Activated CD4-positive, alpha-beta T cell treated with anti-CD3 and anti-CD28 coated beads, Interleukin-2, amount 50 U/mL, for 48 hours (primary cell): Measurements from ENCODE around the gene ADAM11.
A peak's percentile ranks its signal among the peaks of the same experiment; 100 is the strongest.

ENCODE experiments used
- DNase-seq, 2 experiments: peaks; one replicate each; pipeline ENCODE4 v3.0.0-alpha.2; 2020

The ADAM11 gene

GRCh38 chr17:44776628-44777393 lies 18.0 kb downstream of the ADAM11 start:
- DNase-seq = no peak

GRCh38 chr17:44777394-44778348 lies 18.9 kb downstream of the ADAM11 start:
- DNase-seq = no peak

GRCh38 chr17:44778656-44779210 lies 19.9 kb downstream of the ADAM11 start:
- no peak for DNase-seq

GRCh38 chr17:44779211-44780025 lies 20.6 kb downstream of the ADAM11 start:
- DNase-seq = peak; percentile 87 to 91

GRCh38 chr17:44780161-44780560 lies 21.4 kb downstream of the ADAM11 start:
- DNase-seq = no peak

- no peak for DNase-seq
These were observed 22.2 kb downstream of the ADAM11 start for GRCh38 chr17:44780845-44781480.

GRCh38 chr17:44781551-44782325 lies 22.9 kb downstream of the ADAM11 start:
- DNase-seq = no peak

GRCh38 chr17:44782326-44782850 lies 23.6 kb downstream of the ADAM11 start:
- no peak for DNase-seq

- no peak for DNase-seq
These were observed 27.1 kb downstream of the ADAM11 start for GRCh38 chr17:44785921-44786320.

- no peak for DNase-seq
These were observed 27.8 kb downstream of the ADAM11 start for GRCh38 chr17:44786551-44787081.

- DNase-seq = no peak
These were observed 28.6 kb downstream of the ADAM11 start for GRCh38 chr17:44787271-44787940.

GRCh38 chr17:44788139-44788538 lies 29.4 kb downstream of the ADAM11 start:
- no peak for DNase-seq

GRCh38 chr17:44792276-44792675 lies 33.5 kb downstream of the ADAM11 start:
- DNase-seq = no peak

- no peak for DNase-seq
These were observed 35.4 kb downstream of the ADAM11 start for GRCh38 chr17:44793885-44794842.

GRCh38 chr17:44794851-44795413 lies 36.1 kb downstream of the ADAM11 start:
- DNase-seq = no peak

GRCh38 chr17:44795421-44795820 lies 36.6 kb downstream of the ADAM11 start:
- no peak for DNase-seq

GRCh38 chr17:44795928-44796327 lies 37.1 kb downstream of the ADAM11 start:
- no peak for DNase-seq

GRCh38 chr17:44796731-44797130 lies 37.9 kb downstream of the ADAM11 start:
- no peak for DNase-seq

GRCh38 chr17:44797802-44798201 lies 39.0 kb downstream of the ADAM11 start:
- DNase-seq = no peak
